IMR-90 (cell line): Measurements from ENCODE around the gene SPON1. TPM values are rescaled to one million over a fixed set of nuclear protein-coding genes. Genes with fewer than 3 reads are reported as not detected.

Experiments used
- ATAC-seq: fragments of 200-7000 bp; cut with Tn5 transposase; 2 replicates; pipeline ENCODE4 v1.9.1; 2020; ENCODE audit warnings: low read depth, mild to moderate bottlenecking, moderate library complexity
- BruUV-seq: library from RNA; stranded (reverse); fragments of 400-500 nt; replicated peaks from 2 replicates; lab custom pipeline; 2021; lab: Mats Ljungman, UMichigan
- CTCF ChIA-PET: fragments of 300-600 bp; formaldehyde crosslinking; extraction: SDS; loops from one replicate; lab custom pipeline; 2021; ENCODE audit warnings: antibody characterized with exemption; lab: Yijun Ruan, JAX
- POLR2A ChIA-PET: fragments of 300-600 bp; sonication (Branson Sonifier 250); formaldehyde crosslinking; loops from one replicate; lab custom pipeline; 2022; ENCODE audit warnings: antibody characterized with exemption; ENCODE audit not compliant: unreplicated experiment; lab: Charles Lee
- DNase-seq: peaks from one replicate; pipeline ENCODE4 v3.0.0; 2013
- H2AFZ ChIP-seq: replicated peaks from 2 replicates; pipeline ENCODE3; 2013; ENCODE audit warnings: low read length, mild to moderate bottlenecking; ENCODE audit not compliant: poor library complexity
- H2AK5ac ChIP-seq: 2 replicates; pipeline ENCODE4 v1.6.1; 2013; ENCODE audit warnings: low read depth, low read length, inconsistent platforms
- H2AK9ac ChIP-seq: replicated peaks from 2 replicates; pipeline ENCODE3; 2013; ENCODE audit warnings: mild to moderate bottlenecking, low read depth, low read length, moderate library complexity; ENCODE audit not compliant: poor library complexity
- H2BK120ac ChIP-seq: 2 replicates; pipeline ENCODE4 v1.6.1; 2013; ENCODE audit warnings: low read depth, low read length, inconsistent platforms
- H2BK15ac ChIP-seq: 3 replicates; pipeline ENCODE4 v1.6.1; 2013; ENCODE audit warnings: low read depth, low read length, inconsistent platforms
- H2BK20ac ChIP-seq: 2 replicates; pipeline ENCODE4 v1.6.1; 2013; ENCODE audit warnings: low read depth, mild to moderate bottlenecking, inconsistent platforms, low read length, moderate library complexity
- H2BK5ac ChIP-seq: 2 replicates; pipeline ENCODE4 v1.6.1; 2013; ENCODE audit warnings: mild to moderate bottlenecking, low read depth, low read length, inconsistent platforms; ENCODE audit not compliant: poor library complexity, severe bottlenecking
- H3K14ac ChIP-seq: replicated peaks from 2 replicates; pipeline ENCODE4 v1.6.1; 2013; ENCODE audit warnings: low read depth, low read length, inconsistent platforms
- H3K18ac ChIP-seq: 2 replicates; pipeline ENCODE4 v1.6.1; 2013; ENCODE audit warnings: low read depth, low read length, control low read depth
- H3K23ac ChIP-seq: 2 replicates; pipeline ENCODE4 v1.6.1; 2013; ENCODE audit warnings: low read depth, low read length, inconsistent platforms
- H3K27ac ChIP-seq: 2 replicates; pipeline ENCODE4 v1.5.1; 2013; ENCODE audit warnings: mild to moderate bottlenecking, control low read depth, low read length; ENCODE audit not compliant: insufficient read depth
- H3K27me3 ChIP-seq: 2 replicates; pipeline ENCODE4 v1.6.1; 2013; ENCODE audit warnings: low read length; ENCODE audit not compliant: control insufficient read depth, insufficient read depth
- H3K36me3 ChIP-seq: 2 replicates; pipeline ENCODE4 v1.6.1; 2013; ENCODE audit warnings: low read length, mixed read lengths; ENCODE audit not compliant: control insufficient read depth, insufficient read depth
- H3K4ac ChIP-seq: 2 replicates; pipeline ENCODE4 v1.6.1; 2013; ENCODE audit warnings: low read depth, low read length, inconsistent platforms
- H3K4me1 ChIP-seq: 2 replicates; pipeline ENCODE4 v1.6.1; 2013; ENCODE audit warnings: low read length, mixed read lengths; ENCODE audit not compliant: control insufficient read depth, insufficient read depth
- H3K4me2 ChIP-seq: 2 replicates; pipeline ENCODE4 v1.6.1; 2013; ENCODE audit warnings: low read depth, mild to moderate bottlenecking, control low read depth, low read length, moderate library complexity
- H3K4me3 ChIP-seq: 2 replicates; pipeline ENCODE4 v1.5.1; 2013; ENCODE audit warnings: low read depth, mild to moderate bottlenecking, control low read depth, low read length, moderate library complexity; ENCODE audit not compliant: insufficient read depth
- H3K56ac ChIP-seq: 2 replicates; pipeline ENCODE4 v1.6.1; 2013; ENCODE audit warnings: low read length, inconsistent platforms; ENCODE audit not compliant: insufficient read depth; ENCODE audit errors: extremely low read depth
- H3K79me1 ChIP-seq, 2 experiments: 2 replicates each; pipeline ENCODE4 v1.6.1; 2013; ENCODE audit warnings: low read length in 2 of 2, inconsistent platforms in 1 of 2, low read depth in 1 of 2
- H3K9ac ChIP-seq: 2 replicates; pipeline ENCODE4 v1.6.1; 2013; ENCODE audit warnings: low read depth, low read length, control low read depth
- H3K9me1 ChIP-seq: 2 replicates; pipeline ENCODE4 v1.6.1; 2013; ENCODE audit warnings: low read length, inconsistent platforms; ENCODE audit not compliant: insufficient read depth
- H3K9me3 ChIP-seq: 2 replicates; pipeline ENCODE4 v1.6.1; 2013; ENCODE audit warnings: low read length; ENCODE audit not compliant: control insufficient read depth, insufficient read depth
- H4K20me1 ChIP-seq: 2 replicates; pipeline ENCODE4 v1.6.1; 2013; ENCODE audit warnings: low read length, inconsistent platforms; ENCODE audit not compliant: insufficient read depth
- H4K5ac ChIP-seq: 2 replicates; pipeline ENCODE4 v1.6.1; 2013; ENCODE audit warnings: mild to moderate bottlenecking, low read depth, low read length, control low read depth
- H4K8ac ChIP-seq, 2 experiments: 2 replicates each; pipeline ENCODE4 v1.6.1; 2013; ENCODE audit warnings: low read depth in 2 of 2, low read length in 2 of 2, control low read depth in 1 of 2, inconsistent platforms in 1 of 2
- H4K91ac ChIP-seq: 2 replicates; pipeline ENCODE4 v1.6.1; 2013; ENCODE audit warnings: low read depth, low read length, inconsistent platforms; ENCODE audit not compliant: insufficient read depth
- CEBPB ChIP-seq: IDR thresholded peaks from 2 replicates; pipeline ENCODE4 v1.6.1; 2012; ENCODE audit warnings: low read depth, low read length, improper control_type of control experiment
- FOS ChIP-seq: fragments of 150-350 bp; IDR thresholded peaks from 2 replicates; pipeline ENCODE4 v1.6.1; 2016; ENCODE audit warnings: low read depth, low read length
- NFE2L2 ChIP-seq: fragments of 150-350 bp; IDR thresholded peaks from 2 replicates; pipeline ENCODE4 v1.6.1; 2016; ENCODE audit warnings: low read depth, mild to moderate bottlenecking, low read length
- USF2 ChIP-seq: fragments of 150-350 bp; IDR thresholded peaks from 2 replicates; pipeline ENCODE4 v1.6.1; 2017; ENCODE audit warnings: mild to moderate bottlenecking, antibody characterized with exemption, low read length, low read depth
- WGBS, 2 experiments: methylation state at CpG; one replicate each; pipeline versions ENCODE4 v1.1.5 to v1.1.7; 2013; ENCODE audit warnings: missing lambda C conversion rate in 2 of 2; ENCODE audit not compliant: insufficient read length in 1 of 2; ENCODE audit errors: extremely low coverage in 2 of 2; 5-methylcytosine and 5-hydroxymethylcytosine counted together
- dilution Hi-C: fragments of 300-500 bp; cut with HindIII; formaldehyde crosslinking; loops from one replicate; pipeline ENCODE4 v1.14.3; 2018; ENCODE audit warnings: low sequenced_read_pairs; ENCODE audit not compliant: unreplicated experiment
- in situ Hi-C: fragments of 300-500 bp; cut with MboI; formaldehyde crosslinking; loops from 3 replicates; pipeline ENCODE4 v1.14.3; 2019; ENCODE audit warnings: low sequenced_read_pairs, inconsistent platforms, mixed read lengths
- intact Hi-C: fragments of 100-400 bp; cut with micrococcal nuclease; formaldehyde crosslinking; loops from 2 replicates; pipeline ENCODE4 v1.10.0; 2022
- polyA plus RNA-seq, 3 experiments: library from polyadenylated mRNA; depleted of rRNA; stranded (reverse); fragments of >200 nt; gene quantifications; 2 replicates each; pipeline ENCODE4 v1.2.3, GENCODE V29; 2012; ENCODE audit warnings: low replicate concordance in 1 of 3
- total RNA-seq: library from RNA; depleted of rRNA; stranded (reverse); fragments of >200 nt; gene quantifications from 2 replicates; pipeline ENCODE4 v1.2.3, GENCODE V29; 2012

The SPON1 gene
- total and polyA plus RNA-seq, 2 of the 4 experiments (the other 2 are of a cell fraction): 0.62 to 0.72 TPM

GRCh38 chr11:14052198-14052597 is 89.7 kb downstream of the SPON1 start:
- no peak overlapping the region for H4K5ac ChIP-seq
- dilution Hi-C loops: no loop called here
- H2BK5ac ChIP-seq: no peak overlapping the region
- no peak overlapping the region for H2BK20ac ChIP-seq
- no peaks in the 10 kb centered on the region for H3K9me3 ChIP-seq
- H3K36me3 ChIP-seq: no peaks in the 10 kb centered on the region
- no peak overlapping the region for H3K4ac ChIP-seq
- DNase-seq (no peak), ATAC-seq (no peak)
- no peak overlapping the region for H4K8ac ChIP-seq
- no peaks in the 10 kb centered on the region for H3K4me1 ChIP-seq
- no peak overlapping the region for H4K91ac ChIP-seq
- no peak overlapping the region for H3K18ac ChIP-seq
- in situ Hi-C loops: no loop called here
- no peak overlapping the region for H3K23ac ChIP-seq
- no peaks in the 10 kb centered on the region for H3K79me1 ChIP-seq
- CTCF ChIA-PET: no interaction called here
- no peak for TF ChIP-seq USF2
- no peak for TF ChIP-seq FOS
- no peak for TF ChIP-seq CEBPB
- TF ChIP-seq NFE2L2: no peak
- no peak overlapping the region for H2AFZ ChIP-seq
- H3K9ac ChIP-seq: no peak overlapping the region
- H4K20me1 ChIP-seq: no peaks in the 10 kb centered on the region
- no peak overlapping the region for H2AK5ac ChIP-seq
- H3K14ac ChIP-seq: no peak overlapping the region
- no CpG with 5 or more reads among the region's 3 CpGs for WGBS, 2 experiments
- no peak overlapping the region for H2BK15ac ChIP-seq
- intact Hi-C loops: no loop called here
- H3K27me3 ChIP-seq: peaks cover 10% of the 10 kb centered on the region
- no peak overlapping the region for H2AK9ac ChIP-seq
- no peak overlapping the region for H3K56ac ChIP-seq
- H3K27ac ChIP-seq: no peak overlapping the region
- BruUV-seq: no TSS peak
- no peak overlapping the region for H2BK120ac ChIP-seq
- POLR2A ChIA-PET: interaction anchor here (0.5 kb wide), 1 partner anchor 903 kb away, joined by 3 read pairs; no protein-coding TSS in a partner anchor
- no peak overlapping the region for H3K4me2 ChIP-seq
- H3K4me3 ChIP-seq: no peak overlapping the region
- no peaks in the 10 kb centered on the region for H3K9me1 ChIP-seq
